Transverse colon (tissue), 4 donors: Measurements from ENCODE around the gene MYH7B.

Source experiments
- CTCF ChIP-seq, 5 experiments: fragments of 200-600 bp in 3 of 5; fragments of 450-650 bp in 2 of 5; sonication (generic) in 3 of 5; IDR thresholded peaks; 1 replicate in 2 of 5; 2 replicates in 3 of 5; pipeline ENCODE4 v1.5.1; 2016 to 2017; ENCODE audit warnings: antibody characterized with exemption in 5 of 5, inconsistent platforms in 3 of 5, mild to moderate bottlenecking in 2 of 5, moderate library complexity in 1 of 5
- EP300 ChIP-seq: sonication (generic); formaldehyde crosslinking; IDR thresholded peaks from one replicate; pipeline ENCODE4 v1.6.1; 2017; ENCODE audit warnings: antibody characterized with exemption, low read depth
- POLR2A ChIP-seq: fragments of 450-650 bp; IDR thresholded peaks from one replicate; pipeline ENCODE4 v1.6.1; 2016; ENCODE audit warnings: antibody characterized with exemption, mild to moderate bottlenecking, moderate library complexity
- POLR2AphosphoS5 ChIP-seq, 3 donors: sonication (generic); formaldehyde crosslinking; IDR thresholded peaks; one replicate each; pipeline ENCODE4 v1.6.1; 2016; ENCODE audit warnings: antibody characterized with exemption in 3 of 3

DNA sequence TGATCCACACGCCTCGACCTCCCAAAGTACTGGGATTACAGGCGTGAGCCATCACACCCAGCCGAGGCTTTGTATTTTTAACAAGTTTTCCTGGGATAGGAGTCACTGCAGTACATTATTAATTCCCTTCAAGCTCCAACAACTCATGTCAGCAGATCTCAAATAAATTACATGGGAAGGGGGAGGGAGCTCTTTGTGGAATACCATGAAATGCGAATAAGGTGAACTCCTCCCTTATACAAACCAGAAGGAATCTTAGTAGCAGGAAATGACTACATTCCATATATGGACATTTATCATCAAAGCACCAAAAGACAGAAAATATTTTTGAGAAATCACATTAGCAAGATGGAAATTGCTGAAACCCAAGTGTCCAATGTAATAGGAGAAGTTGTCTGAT lies 3.0 kb upstream of the MYH7B start:
- no peak for TF ChIP-seq CTCF (IDR thresholded peaks at IDR 0.05)
- no peak for TF ChIP-seq POLR2A
- no peak for TF ChIP-seq POLR2AphosphoS5 (IDR thresholded peaks at IDR 0.05)
- no peak for TF ChIP-seq EP300
